Sigmoid colon (tissue), 7 donors: ENCODE data around the gene ANP32E. TPM values are rescaled to one million over a fixed set of nuclear protein-coding genes. Genes with fewer than 3 reads are reported as not detected.
A peak's percentile ranks its signal among the peaks of the same experiment; 100 is the strongest.

Experiments
- DNase-seq: peaks from one replicate; pipeline ENCODE4 v3.0.0-alpha.2; 2019
- H3K27ac ChIP-seq, 4 donors: fragments of 200-600 bp; sonication (generic); one replicate each; pipeline ENCODE4 v1.5.1; 2016 to 2019; ENCODE audit warnings: mild to moderate bottlenecking in 1 of 4
- H3K27me3 ChIP-seq, 3 donors: fragments of 200-600 bp; sonication (generic); one replicate each; pipeline ENCODE4 v1.5.1; 2019; ENCODE audit warnings: mild to moderate bottlenecking in 1 of 3
- H3K36me3 ChIP-seq, 4 donors: fragments of 200-600 bp; sonication (generic); one replicate each; pipeline ENCODE4 v1.5.1; 2016 to 2019
- H3K4me1 ChIP-seq, 4 donors: fragments of 200-600 bp; sonication (generic); one replicate each; pipeline ENCODE4 v1.5.1; 2017 to 2019
- H3K4me3 ChIP-seq, 4 donors: fragments of 200-600 bp; sonication (generic); one replicate each; pipeline ENCODE4 v1.5.1; 2017 to 2019; ENCODE audit warnings: mild to moderate bottlenecking in 2 of 4, moderate library complexity in 1 of 4
- H3K9me3 ChIP-seq, 4 donors: fragments of 200-600 bp in 3 of 4; sonication (generic) in 3 of 4; one replicate each; pipeline versions ENCODE4 v1.5.1 to v1.6.1; 2013 to 2019
- EP300 ChIP-seq, 4 donors: sonication (generic); formaldehyde crosslinking; IDR thresholded peaks; one replicate each; pipeline ENCODE4 v1.6.1; 2017; ENCODE audit warnings: antibody characterized with exemption in 4 of 4
- POLR2A ChIP-seq, 2 donors: fragments of 450-650 bp; IDR thresholded peaks; one replicate each; pipeline ENCODE4 v1.6.1; 2016; ENCODE audit warnings: antibody characterized with exemption in 2 of 2, mild to moderate bottlenecking in 2 of 2, moderate library complexity in 2 of 2
- POLR2AphosphoS5 ChIP-seq, 4 donors: sonication (generic); formaldehyde crosslinking; IDR thresholded peaks; one replicate each; pipeline ENCODE4 v1.6.1; 2017; ENCODE audit warnings: antibody characterized with exemption in 4 of 4
- WGBS, 2 donors: extraction: QIAGEN DNeasy Blood & Tissue Kit; methylation state at CpG; one replicate each; pipeline ENCODE4 v1.1.7; 2013; 5-methylcytosine and 5-hydroxymethylcytosine counted together
- intact Hi-C: fragments of 100-400 bp; cut with DNase I; formaldehyde crosslinking; loops from one replicate; pipeline ENCODE4 v1.15.1; 2023
- polyA plus RNA-seq, 3 donors: library from polyadenylated mRNA; stranded (reverse); fragments of 200-250 nt; gene quantifications; one replicate each; pipeline ENCODE4 v1.2.3, GENCODE V29; 2013
- total RNA-seq, 4 donors: library from RNA; depleted of rRNA; stranded (reverse); fragments of >200 nt; gene quantifications; one replicate each; pipeline ENCODE4 v1.1.0, GENCODE V29; 2016
- TF ChIP-seq, protein P1 (sequence below), 4 experiments: fragments of 450-650 bp in 3 of 4; fragments of 200-600 bp in 1 of 4; IDR thresholded peaks; one replicate each; pipeline ENCODE4 v1.5.1; 2016 to 2019; ENCODE audit warnings: antibody characterized with exemption in 4 of 4, mild to moderate bottlenecking in 3 of 4, moderate library complexity in 2 of 4
- donor health status: healthy with polysubstance abuse.
- donor health status: Bipolar disorder and iron deficiency.
- donor health status: healthy.

ANP32E gene
- total and polyA plus RNA-seq, 7 donors: 11.4 to 32.6 (median 16.3) TPM

DNA sequence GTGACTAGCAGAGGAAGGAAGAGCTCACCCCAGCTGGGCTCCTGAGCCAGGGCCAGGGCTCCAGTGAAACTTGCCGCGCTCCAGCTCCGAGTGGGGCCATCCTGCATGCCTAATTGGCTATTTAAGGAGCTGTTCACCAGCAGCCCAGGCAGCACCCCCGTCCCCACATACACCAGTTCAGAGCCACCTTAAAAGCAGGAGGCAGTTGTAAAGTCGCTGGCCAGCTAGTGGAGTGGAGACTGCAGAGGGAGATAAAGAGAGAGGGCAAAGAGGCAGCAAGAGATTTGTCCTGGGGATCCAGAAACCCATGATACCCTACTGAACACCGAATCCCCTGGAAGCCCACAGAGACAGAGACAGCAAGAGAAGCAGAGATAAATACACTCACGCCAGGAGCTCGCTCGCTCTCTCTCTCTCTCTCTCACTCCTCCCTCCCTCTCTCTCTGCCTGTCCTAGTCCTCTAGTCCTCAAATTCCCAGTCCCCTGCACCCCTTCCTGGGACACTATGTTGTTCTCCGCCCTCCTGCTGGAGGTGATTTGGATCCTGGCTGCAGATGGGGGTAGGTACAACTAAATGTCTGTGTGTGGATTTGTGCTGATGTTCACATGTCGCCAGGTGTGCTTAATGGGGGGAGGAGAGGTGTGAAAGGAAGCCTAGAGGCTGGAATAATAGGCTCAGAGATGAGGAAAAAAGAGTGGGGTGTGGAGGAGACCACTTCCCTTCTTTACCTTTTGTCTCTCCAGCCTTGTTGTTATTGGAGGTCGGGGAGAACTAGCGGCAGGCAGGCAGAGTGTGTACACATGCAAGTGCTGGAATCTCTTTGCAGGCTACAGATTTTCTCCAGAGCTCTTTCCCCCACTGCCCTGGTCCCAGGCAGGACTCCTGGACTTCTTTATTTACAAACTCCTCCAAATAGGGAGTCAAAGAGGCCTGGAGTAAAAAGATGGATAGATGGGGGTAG is 22.0 kb upstream of the ANP32E start, which contains the start of gene CA14:
TSS of gene CA14 (plus strand) at position 151 of the 962 bp plus-strand sequence. CDS start at position 506, 355 bp downstream.
- Histone ChIP-seq H3K9me3 (no peaks in the 10 kb centered on the region), H3K27me3 (peaks cover 0 to 14% (median 0%) of the 10 kb centered on the region in 3 donors), H3K4me3 (peak within 1 kb of the TSS; percentile 3 to 28 (median 20)), H3K36me3 (no peaks in the 10 kb centered on the region), H3K4me1 (peaks cover 0 to 42% (median 14%) of the 10 kb centered on the region in 4 donors), H3K27ac (peak within 1 kb of the TSS; percentile 73 to 84 (median 78))
- DNase-seq: peak; percentile 70
- WGBS, 2 donors: 49 to 77% methylated on average over 13 of the region's 13 CpGs
- intact Hi-C loops: loop anchor here (5.0 kb wide), 1 partner anchor 64 kb away; the partner anchor contains the start of gene PRPF3
- TF ChIP-seq, protein P1, sequence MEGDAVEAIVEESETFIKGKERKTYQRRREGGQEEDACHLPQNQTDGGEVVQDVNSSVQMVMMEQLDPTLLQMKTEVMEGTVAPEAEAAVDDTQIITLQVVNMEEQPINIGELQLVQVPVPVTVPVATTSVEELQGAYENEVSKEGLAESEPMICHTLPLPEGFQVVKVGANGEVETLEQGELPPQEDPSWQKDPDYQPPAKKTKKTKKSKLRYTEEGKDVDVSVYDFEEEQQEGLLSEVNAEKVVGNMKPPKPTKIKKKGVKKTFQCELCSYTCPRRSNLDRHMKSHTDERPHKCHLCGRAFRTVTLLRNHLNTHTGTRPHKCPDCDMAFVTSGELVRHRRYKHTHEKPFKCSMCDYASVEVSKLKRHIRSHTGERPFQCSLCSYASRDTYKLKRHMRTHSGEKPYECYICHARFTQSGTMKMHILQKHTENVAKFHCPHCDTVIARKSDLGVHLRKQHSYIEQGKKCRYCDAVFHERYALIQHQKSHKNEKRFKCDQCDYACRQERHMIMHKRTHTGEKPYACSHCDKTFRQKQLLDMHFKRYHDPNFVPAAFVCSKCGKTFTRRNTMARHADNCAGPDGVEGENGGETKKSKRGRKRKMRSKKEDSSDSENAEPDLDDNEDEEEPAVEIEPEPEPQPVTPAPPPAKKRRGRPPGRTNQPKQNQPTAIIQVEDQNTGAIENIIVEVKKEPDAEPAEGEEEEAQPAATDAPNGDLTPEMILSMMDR (IDR thresholded peaks at IDR 0.05): no peak
- TF ChIP-seq POLR2AphosphoS5 (IDR thresholded peaks at IDR 0.05): peak in 2 of 4 donors; percentile 19 to 66

DNA sequence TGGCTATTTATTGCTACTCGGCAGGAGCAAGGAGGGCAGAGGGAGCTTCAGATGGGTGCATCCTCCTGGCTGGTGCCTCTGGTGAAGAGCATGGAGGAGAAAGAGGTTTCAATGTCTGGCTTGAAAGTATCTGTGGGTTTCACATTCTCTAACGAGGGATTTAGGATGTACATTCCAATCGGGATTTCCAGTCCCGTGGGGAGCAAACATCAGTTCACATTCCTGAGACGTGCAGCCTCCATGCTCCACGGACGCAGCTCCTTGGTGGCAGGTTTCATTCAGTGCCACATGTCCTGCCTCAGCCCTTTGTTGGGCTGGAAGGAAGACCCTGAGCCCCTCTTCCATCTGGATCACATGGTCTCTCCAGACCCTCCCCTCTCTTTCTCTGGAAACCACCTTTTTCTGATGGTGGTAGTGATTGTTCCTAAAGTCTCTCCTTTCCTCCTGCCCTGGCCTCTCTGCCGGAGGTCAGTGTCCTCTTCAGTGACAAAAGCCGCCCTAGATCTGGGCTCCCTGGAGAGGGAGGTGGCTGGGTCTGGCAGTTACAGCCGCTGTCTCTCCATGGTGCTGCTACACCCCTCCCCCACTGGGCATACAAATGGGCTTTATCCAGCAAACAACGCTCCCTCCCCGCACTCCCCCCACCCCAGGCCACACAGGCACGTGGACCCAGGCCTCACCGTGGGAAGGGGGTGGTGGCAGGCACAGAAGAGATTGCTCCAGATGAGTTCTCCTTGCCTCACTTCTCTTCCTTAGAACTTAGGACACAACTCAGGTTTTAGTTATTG is 20.8 kb upstream of the ANP32E start:
- Histone ChIP-seq H3K27ac (peak overlapping the region; percentile 73 to 84 (median 78)), H3K36me3 (no peaks in the 10 kb centered on the region), H3K4me1 (peaks cover 0 to 42% (median 14%) of the 10 kb centered on the region in 4 donors), H3K27me3 (peaks cover 0 to 14% (median 0%) of the 10 kb centered on the region in 3 donors), H3K4me3 (peak overlapping the region in 1 of 4 donors; percentile 28), H3K9me3 (no peaks in the 10 kb centered on the region)
- DNase-seq: peak; percentile 59
- TF ChIP-seq POLR2AphosphoS5 (IDR thresholded peaks at IDR 0.05) (no peak), EP300 (IDR thresholded peaks at IDR 0.05) (no peak), POLR2A (IDR thresholded peaks at IDR 0.05) (no peak)
- TF ChIP-seq, protein P1 (IDR thresholded peaks at IDR 0.05): no peak
- intact Hi-C loops: loop anchor here (1.0 to 5.0 kb wide), 2 partner anchors 25 to 66 kb away; partner anchors contain the start of gene PRPF3
- 31 to 57% methylated on average over 14 of the region's 14 CpGs for WGBS, 2 donors

DNA sequence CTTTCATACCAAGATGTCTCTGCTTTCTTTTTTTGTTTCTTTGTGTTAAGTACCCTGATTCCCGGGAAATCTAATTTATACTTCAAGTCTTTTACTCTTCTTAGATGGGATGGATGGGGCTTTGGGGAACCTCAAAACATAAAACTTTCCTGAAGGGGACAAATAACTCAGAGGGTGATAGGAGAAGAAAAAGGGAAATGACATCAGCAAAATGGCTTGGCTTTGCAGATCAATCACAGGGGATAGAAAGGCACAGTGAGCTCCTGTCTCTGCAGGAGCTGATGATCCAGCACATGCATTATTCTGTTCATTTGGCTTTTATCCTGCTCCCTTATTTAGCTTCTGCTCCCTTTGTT is 20.3 kb upstream of the ANP32E start:
- Histone ChIP-seq H3K27me3 (peaks cover 0 to 14% (median 0%) of the 10 kb centered on the region in 3 donors), H3K9me3 (no peaks in the 10 kb centered on the region), H3K4me3 (peak overlapping the region in 2 of 4 donors; percentile 3 to 28), H3K4me1 (peaks cover 0 to 42% (median 14%) of the 10 kb centered on the region in 4 donors), H3K27ac (peak overlapping the region; percentile 73 to 84 (median 78)), H3K36me3 (no peaks in the 10 kb centered on the region)
- WGBS, 2 donors: 0 to 3% methylated on average over 1 of the region's 1 CpG
- intact Hi-C loops: loop anchor here (1.0 to 5.0 kb wide), 2 partner anchors 25 to 66 kb away; partner anchors contain the start of gene PRPF3
- no peak for DNase-seq
- TF ChIP-seq POLR2A (IDR thresholded peaks at IDR 0.05) (no peak), POLR2AphosphoS5 (IDR thresholded peaks at IDR 0.05) (no peak), EP300 (IDR thresholded peaks at IDR 0.05) (no peak)
- TF ChIP-seq, protein P1 (IDR thresholded peaks at IDR 0.05): no peak

DNA sequence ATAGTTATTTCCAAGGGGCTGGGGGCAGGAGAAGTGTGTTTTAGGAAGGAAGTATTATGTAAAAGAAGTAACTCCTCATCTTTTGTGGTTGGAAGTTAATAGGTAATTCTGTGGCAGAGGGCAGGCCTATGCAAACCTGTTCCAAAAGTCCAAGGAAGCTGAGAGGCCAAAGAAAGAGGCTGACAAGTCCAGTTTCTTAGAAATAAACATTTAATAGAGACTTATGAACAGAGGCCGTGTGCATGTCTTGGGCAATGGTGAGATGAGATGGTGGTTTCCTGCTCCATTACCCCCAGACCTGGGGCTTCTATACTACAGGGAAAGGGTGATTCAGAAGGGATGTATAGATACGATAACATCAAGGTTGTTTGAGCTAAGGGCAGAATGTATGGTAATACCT is 14.0 kb upstream of the ANP32E start:
- no peaks in the 10 kb centered on the region for H3K36me3 ChIP-seq
- WGBS, 2 donors: 81 to 90% methylated on average over 2 of the region's 2 CpGs
- no peaks in the 10 kb centered on the region for H3K4me1 ChIP-seq
- H3K27me3 ChIP-seq: no peaks in the 10 kb centered on the region
- intact Hi-C loops: loop anchor here (10.0 kb wide), 1 partner anchor 285 kb away; no protein-coding TSS in a partner anchor
- TF ChIP-seq POLR2AphosphoS5 (IDR thresholded peaks at IDR 0.05) (no peak), EP300 (IDR thresholded peaks at IDR 0.05) (no peak), POLR2A (IDR thresholded peaks at IDR 0.05) (no peak)
- TF ChIP-seq, protein P1 (IDR thresholded peaks at IDR 0.05): no peak
- H3K9me3 ChIP-seq: no peaks in the 10 kb centered on the region
- no peak overlapping the region for H3K4me3 ChIP-seq
- DNase-seq: no peak
- no peak overlapping the region for H3K27ac ChIP-seq
